Measurements from ENCODE around the gene ZNF678. TPM values are rescaled to one million over a fixed set of nuclear protein-coding genes. Genes with fewer than 3 reads are reported as not detected.
"Not testable (repeated sequence)": the region's sequence is repeated elsewhere in the genome, so short reads cannot be mapped to it uniquely, and the experiment has no call there.

Gene ZNF678
- polyA plus RNA-seq, 1 experiment: 1.2 TPM

DNA sequence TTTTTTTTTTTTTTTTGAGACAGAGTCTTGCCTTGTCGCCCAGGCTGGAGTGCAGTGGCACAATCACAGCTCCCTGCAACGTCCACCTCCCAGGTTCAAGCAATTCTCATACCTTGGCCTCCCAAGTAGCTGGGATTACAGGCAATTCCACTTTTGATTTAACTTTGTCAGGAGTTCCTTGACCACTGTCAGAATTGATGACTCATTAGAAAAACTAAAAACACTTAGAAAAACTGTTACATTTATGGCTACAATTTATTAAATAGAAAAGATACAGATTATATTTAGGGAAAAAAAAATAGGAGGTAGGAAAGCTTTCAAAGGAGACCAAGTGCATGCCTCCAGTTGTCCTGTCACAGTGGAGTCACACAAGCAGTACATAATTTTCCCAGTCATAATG is 20.0 kb downstream of the ZNF678 start:
- ChIA-PET CTCF (interaction anchor here (0.7 kb wide), 1 partner anchor 328 kb away, joined by 5 read pairs; no protein-coding TSS in a partner anchor), POLR2A (no interaction called here)
- Histone ChIP-seq H3K27me3 (ENCODE audit: control insufficient read depth, insufficient read depth, low read length) (no peaks in the 10 kb centered on the region), H3K4me3 (ENCODE audit: low read depth, low read length) (no peak overlapping the region), H3K36me3 (ENCODE audit: control insufficient read depth, insufficient read depth, low read length) (no peaks in the 10 kb centered on the region)
- DNase-seq (ENCODE audit: low read depth): no peak
- TF ChIP-seq, protein P1, sequence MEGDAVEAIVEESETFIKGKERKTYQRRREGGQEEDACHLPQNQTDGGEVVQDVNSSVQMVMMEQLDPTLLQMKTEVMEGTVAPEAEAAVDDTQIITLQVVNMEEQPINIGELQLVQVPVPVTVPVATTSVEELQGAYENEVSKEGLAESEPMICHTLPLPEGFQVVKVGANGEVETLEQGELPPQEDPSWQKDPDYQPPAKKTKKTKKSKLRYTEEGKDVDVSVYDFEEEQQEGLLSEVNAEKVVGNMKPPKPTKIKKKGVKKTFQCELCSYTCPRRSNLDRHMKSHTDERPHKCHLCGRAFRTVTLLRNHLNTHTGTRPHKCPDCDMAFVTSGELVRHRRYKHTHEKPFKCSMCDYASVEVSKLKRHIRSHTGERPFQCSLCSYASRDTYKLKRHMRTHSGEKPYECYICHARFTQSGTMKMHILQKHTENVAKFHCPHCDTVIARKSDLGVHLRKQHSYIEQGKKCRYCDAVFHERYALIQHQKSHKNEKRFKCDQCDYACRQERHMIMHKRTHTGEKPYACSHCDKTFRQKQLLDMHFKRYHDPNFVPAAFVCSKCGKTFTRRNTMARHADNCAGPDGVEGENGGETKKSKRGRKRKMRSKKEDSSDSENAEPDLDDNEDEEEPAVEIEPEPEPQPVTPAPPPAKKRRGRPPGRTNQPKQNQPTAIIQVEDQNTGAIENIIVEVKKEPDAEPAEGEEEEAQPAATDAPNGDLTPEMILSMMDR (IDR thresholded peaks at IDR 0.05; ENCODE audit: insufficient read depth, low read depth, low read length): no peak

DNA sequence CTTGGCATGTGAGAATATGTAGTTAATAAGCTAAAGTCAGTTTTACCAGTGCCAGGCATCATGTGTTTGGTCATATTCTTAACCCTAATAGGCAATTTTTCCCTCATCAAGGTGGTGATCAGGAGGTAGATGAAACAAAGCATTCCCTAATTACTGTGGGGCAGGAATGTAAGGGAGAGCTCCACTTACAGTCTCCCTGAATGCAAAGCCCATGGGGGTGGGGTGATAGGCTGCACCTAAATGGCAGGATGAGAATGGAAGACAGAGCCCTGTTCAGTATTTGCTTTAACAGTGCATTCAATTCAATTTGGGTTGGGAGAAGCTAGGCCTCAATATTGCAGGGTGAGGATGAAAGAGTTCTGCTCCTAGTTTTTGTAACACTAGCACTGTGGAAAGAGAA is 23.4 kb downstream of the ZNF678 start:
- TF ChIP-seq, protein P1 (IDR thresholded peaks at IDR 0.05; ENCODE audit: insufficient read depth, low read depth, low read length): no peak
- H3K36me3 ChIP-seq (ENCODE audit: control insufficient read depth, insufficient read depth, low read length): no peaks in the 10 kb centered on the region
- ChIA-PET CTCF (interaction anchor here (0.6 kb wide), 1 partner anchor 703 kb away, joined by 3 read pairs; no protein-coding TSS in a partner anchor), POLR2A (no interaction called here)
- H3K4me3 ChIP-seq (ENCODE audit: low read depth, low read length): no peak overlapping the region
- no peaks in the 10 kb centered on the region for H3K27me3 ChIP-seq (ENCODE audit: control insufficient read depth, insufficient read depth, low read length)
- DNase-seq (ENCODE audit: low read depth): no peak

DNA sequence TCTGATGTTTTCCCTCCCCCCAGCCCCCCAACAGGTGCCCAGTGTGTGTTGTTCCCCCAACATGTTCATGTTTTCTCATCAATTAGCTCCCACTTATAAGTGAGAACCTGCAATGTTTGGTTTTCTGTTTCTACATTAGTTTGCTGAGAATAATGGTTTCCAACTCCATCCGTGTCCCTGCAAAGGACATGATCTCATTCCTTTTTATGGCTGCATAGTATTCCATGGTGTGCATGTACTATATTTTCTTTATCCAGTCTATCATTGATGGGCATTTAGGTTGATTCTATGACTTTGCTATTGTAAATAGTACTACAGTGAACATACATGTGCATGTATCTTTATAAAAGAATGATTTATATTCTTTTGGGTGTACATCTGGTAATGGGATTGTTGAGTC is 24.6 kb downstream of the ZNF678 start:
- Histone ChIP-seq H3K4me3 (ENCODE audit: low read depth, low read length) (no peak overlapping the region), H3K27me3 (ENCODE audit: control insufficient read depth, insufficient read depth, low read length) (no peaks in the 10 kb centered on the region), H3K36me3 (ENCODE audit: control insufficient read depth, insufficient read depth, low read length) (no peaks in the 10 kb centered on the region)
- ChIA-PET CTCF (no interaction called here), POLR2A (no interaction called here)
- TF ChIP-seq, protein P1 (IDR thresholded peaks at IDR 0.05; ENCODE audit: insufficient read depth, low read depth, low read length): no peak
- no peak for DNase-seq (ENCODE audit: low read depth)

DNA sequence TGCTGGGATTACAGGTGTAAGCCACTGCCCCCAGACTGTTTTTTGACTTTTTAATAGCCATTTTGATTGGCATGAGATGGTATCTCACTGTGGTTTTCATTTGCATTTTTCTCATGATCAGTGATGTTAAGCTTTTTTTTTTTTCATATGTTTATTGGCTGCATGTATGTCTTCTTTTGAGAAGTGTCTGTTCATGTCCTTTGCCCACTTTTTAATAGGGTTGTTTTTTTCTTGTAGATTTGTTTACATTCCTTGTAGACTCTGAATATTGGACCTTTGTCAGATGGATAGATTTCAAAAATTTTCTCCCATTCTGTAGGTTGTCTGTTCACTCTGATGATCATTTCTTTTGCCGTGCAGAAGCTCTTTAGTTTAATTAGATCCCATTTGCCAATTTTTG is 25.4 kb downstream of the ZNF678 start:
- H3K4me3 ChIP-seq (ENCODE audit: low read depth, low read length); H3K27me3 ChIP-seq (ENCODE audit: control insufficient read depth, insufficient read depth, low read length); POLR2A ChIA-PET; H3K36me3 ChIP-seq (ENCODE audit: control insufficient read depth, insufficient read depth, low read length); DNase-seq (ENCODE audit: low read depth); CTCF ChIA-PET: not testable (repeated sequence)

DNA sequence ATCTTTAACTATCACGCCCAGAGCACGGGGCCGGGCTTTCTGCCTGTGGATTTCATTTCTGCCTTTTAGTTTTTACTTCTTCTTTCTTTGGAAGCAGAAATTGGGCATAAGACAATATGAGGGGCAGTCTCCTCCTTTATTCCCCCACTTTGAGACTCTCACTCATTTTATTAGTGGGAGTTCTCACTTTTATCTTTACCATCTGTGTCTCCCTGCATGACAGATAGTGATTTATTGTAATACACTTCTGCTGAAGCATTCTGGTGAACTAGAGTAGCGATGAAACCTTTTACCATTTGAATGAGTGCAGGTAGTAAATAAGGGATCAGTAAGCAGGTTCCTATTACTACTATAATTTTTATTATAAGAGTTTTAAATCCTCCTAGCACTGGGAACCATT is 26.4 kb downstream of the ZNF678 start:
- H3K4me3 ChIP-seq (ENCODE audit: low read depth, low read length); CTCF ChIA-PET; H3K27me3 ChIP-seq (ENCODE audit: control insufficient read depth, insufficient read depth, low read length); H3K36me3 ChIP-seq (ENCODE audit: control insufficient read depth, insufficient read depth, low read length); DNase-seq (ENCODE audit: low read depth); POLR2A ChIA-PET: not testable (repeated sequence)

DNA sequence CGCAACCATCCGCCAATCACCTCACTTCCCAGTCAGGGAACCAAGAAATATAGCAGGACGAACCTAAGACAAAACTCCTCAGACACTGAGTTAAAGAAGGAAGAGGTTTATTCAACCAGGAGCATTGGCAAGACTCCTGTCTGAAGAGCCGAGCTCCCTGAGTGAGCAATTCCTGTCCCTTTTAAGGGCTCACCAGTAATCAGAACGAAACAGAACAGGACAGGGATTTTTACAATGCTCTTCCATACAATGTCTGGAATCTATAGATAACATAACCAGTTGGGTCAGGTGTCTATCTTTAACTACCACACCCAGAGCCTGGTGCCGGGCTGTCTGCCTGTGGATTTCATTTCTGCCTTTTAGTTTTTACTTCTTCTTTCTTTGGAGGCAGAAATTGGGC is 32.9 kb downstream of the ZNF678 start:
- H3K36me3 ChIP-seq (ENCODE audit: control insufficient read depth, insufficient read depth, low read length); CTCF ChIA-PET; POLR2A ChIA-PET: not testable (repeated sequence)

DNA sequence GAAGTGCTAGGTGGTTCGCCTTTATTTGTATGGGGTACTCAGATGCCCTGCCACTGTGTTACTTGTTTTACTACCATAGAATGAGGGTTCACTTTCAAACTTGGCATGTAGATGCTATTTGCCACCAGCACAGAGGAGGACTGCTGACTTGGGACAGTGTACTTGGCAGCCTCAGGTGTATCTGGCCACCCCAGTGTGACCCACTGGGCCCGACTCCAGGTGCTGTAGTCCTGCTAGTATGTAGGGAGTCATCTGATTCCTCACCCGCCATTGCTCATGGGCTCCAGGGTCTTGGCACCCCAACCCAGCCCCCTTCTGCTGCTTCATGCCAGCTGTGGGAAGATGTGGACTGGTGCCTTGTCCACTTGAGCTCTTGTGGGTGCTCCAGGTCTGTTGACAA is 40.0 kb downstream of the ZNF678 start:
- Histone ChIP-seq H3K27me3 (ENCODE audit: control insufficient read depth, insufficient read depth, low read length) (no peaks in the 10 kb centered on the region), H3K4me3 (ENCODE audit: low read depth, low read length) (no peak overlapping the region), H3K36me3 (ENCODE audit: control insufficient read depth, insufficient read depth, low read length) (no peaks in the 10 kb centered on the region; the same call in 1 of the 2 replicates)
- no peak for DNase-seq (ENCODE audit: low read depth)
- CTCF ChIA-PET: no interaction called here
- POLR2A ChIA-PET: no interaction called here
- TF ChIP-seq, protein P1 (IDR thresholded peaks at IDR 0.05; ENCODE audit: insufficient read depth, low read depth, low read length): no peak

More for the DNA sequence above, 32.9 kb downstream of the ZNF678 start:
- DNase-seq (ENCODE audit: low read depth); H3K4me3 ChIP-seq (ENCODE audit: low read depth, low read length); H3K27me3 ChIP-seq (ENCODE audit: control insufficient read depth, insufficient read depth, low read length): not testable (repeated sequence)
